ENCODE measurements around the gene ENHO.

GRCh38 chr9:34552606-34552981, 29.8 kb upstream of the ENHO start:
- TF ChIP-seq RAD21 (IDR thresholded peaks at IDR 0.05; ENCODE audit: insufficient read depth, low read depth, low read length), result no peak
- no peak for TF ChIP-seq CTCF (IDR thresholded peaks at IDR 0.05 in 2 of 3, conservative IDR thresholded peaks at IDR 0.05 in 1 of 3; ENCODE audit: control insufficient read depth in 2 of 3, extremely low read depth in 1 of 3, insufficient read depth in 1 of 3, low read depth in 3 of 3, low read length in 3 of 3)
- no peak for TF ChIP-seq IRF4 (IDR thresholded peaks at IDR 0.05; ENCODE audit: low read depth, low read length)
- no peak for TF ChIP-seq ZNF207 (IDR thresholded peaks at IDR 0.05; ENCODE audit: borderline replicate concordance)
- no peak for TF ChIP-seq CEBPB (IDR thresholded peaks at IDR 0.05; ENCODE audit: borderline replicate concordance in 1 of 2, low read depth in 2 of 2, low read length in 2 of 2)
- no peak for TF ChIP-seq ZNF24 (IDR thresholded peaks at IDR 0.05)
- TF ChIP-seq REST (IDR thresholded peaks at IDR 0.05; ENCODE audit: low read depth, low read length), result no peak
- no peak for TF ChIP-seq MXI1 (IDR thresholded peaks at IDR 0.05; ENCODE audit: low read depth, low read length)
- TF ChIP-seq POLR2A (IDR thresholded peaks at IDR 0.05; ENCODE audit: low read depth, low read length), result no peak
- TF ChIP-seq LARP7 (IDR thresholded peaks at IDR 0.05), result no peak
- no peak for TF ChIP-seq CEBPZ (IDR thresholded peaks at IDR 0.05; ENCODE audit: low read depth, low read length)
- no peak for TF ChIP-seq NBN (IDR thresholded peaks at IDR 0.05)
- no peak for TF ChIP-seq MYC (IDR thresholded peaks at IDR 0.05; ENCODE audit: insufficient read depth, insufficient read length, insufficient replicate concordance, low read length, severe bottlenecking)

All from GM12878 (cell line).